GM12891 (cell line): ENCODE data around the gene CS.

ENCODE experiments used
- POLR2A ChIP-seq: IDR thresholded peaks from 2 replicates; pipeline ENCODE4 v1.6.1; 2011; ENCODE audit warnings: low read depth, low read length, control low read depth
- POLR2AphosphoS5 ChIP-seq: IDR thresholded peaks from 2 replicates; pipeline ENCODE4 v1.6.1; 2011; ENCODE audit warnings: low read depth, low read length, control low read depth
- TAF1 ChIP-seq: IDR thresholded peaks from 2 replicates; pipeline ENCODE4 v1.6.1; 2011; ENCODE audit warnings: low read depth, low read length, control low read depth

DNA sequence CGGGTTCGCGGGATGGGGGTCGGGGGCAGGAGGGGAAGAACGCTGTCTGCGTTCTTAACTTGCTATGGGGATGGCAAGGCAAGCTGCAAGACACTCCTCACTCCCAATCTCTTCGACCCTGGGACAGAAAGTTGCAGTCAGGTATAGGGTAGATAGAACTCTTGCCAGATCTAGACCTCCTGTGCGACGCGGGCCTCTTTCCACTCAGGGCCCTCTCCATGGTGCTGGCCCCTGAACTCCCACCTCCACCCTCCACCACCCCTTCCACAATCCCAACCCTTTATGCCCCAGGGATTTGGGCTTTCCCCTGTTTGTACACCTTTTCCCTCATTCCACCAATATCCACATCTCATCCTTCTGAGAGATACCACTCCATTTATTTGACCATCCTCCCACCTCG, 75.2 kb downstream of the CS start:
- TF ChIP-seq POLR2AphosphoS5 (no peak), TAF1 (no peak), POLR2A (no peak)
